ENCODE results near the gene MYO5B. TPM values are rescaled to one million over a fixed set of nuclear protein-coding genes. Genes with fewer than 3 reads are reported as not detected.

MYO5B gene
- total RNA-seq, 2 donors from 2014 or later, result 106 to 132 TPM

GRCh38 chr18:50091509-50092244, 103.3 kb downstream of the MYO5B start:
- peaks cover 5% of the 10 kb centered on the region for H3K4me1 ChIP-seq
- H3K36me3 ChIP-seq, result no peaks in the 10 kb centered on the region
- H3K4me3 ChIP-seq, result no peak overlapping the region
- TF ChIP-seq CTCF (IDR thresholded peaks at IDR 0.05), result no peak
- DNase-seq, result peak; percentile 51
- H3K27ac ChIP-seq, result peak overlapping the region; percentile 34
- H3K9ac ChIP-seq (ENCODE audit: low read depth in 2 of 2, low read length in 2 of 2), result no peak overlapping the region
- no peaks in the 10 kb centered on the region for H3K9me3 ChIP-seq
- intact Hi-C loops (cut with DNase I), result no loop called here
- no peaks in the 10 kb centered on the region for H3K27me3 ChIP-seq

- intact Hi-C loops (cut with DNase I), result no loop called here
- Histone ChIP-seq H3K4me1 (peaks cover 5% of the 10 kb centered on the region), H3K36me3 (no peaks in the 10 kb centered on the region), H3K27me3 (no peaks in the 10 kb centered on the region), H3K9ac (ENCODE audit: low read depth in 2 of 2, low read length in 2 of 2) (peak overlapping the region in 1 of 2 donors; percentile 31), H3K4me3 (no peak overlapping the region), H3K27ac (no peak overlapping the region), H3K9me3 (no peaks in the 10 kb centered on the region)
- TF ChIP-seq CTCF (IDR thresholded peaks at IDR 0.05), result no peak
- DNase-seq, result no peak
These were observed 104.3 kb downstream of the MYO5B start for GRCh38 chr18:50090370-50091312.

GRCh38 chr18:50089702-50090101, 105.2 kb downstream of the MYO5B start:
- no peak for TF ChIP-seq CTCF (IDR thresholded peaks at IDR 0.05)
- H3K36me3 ChIP-seq, result no peaks in the 10 kb centered on the region

GRCh38 chr18:50083708-50084107, 111.2 kb downstream of the MYO5B start:
- H3K4me3 ChIP-seq, result no peak overlapping the region
- DNase-seq, result no peak
- TF ChIP-seq CTCF (IDR thresholded peaks at IDR 0.05), result no peak
- no peak overlapping the region for H3K27ac ChIP-seq
- H3K27me3 ChIP-seq, result no peaks in the 10 kb centered on the region
- no peak overlapping the region for H3K9ac ChIP-seq (ENCODE audit: low read depth in 2 of 2, low read length in 2 of 2)
- no peaks in the 10 kb centered on the region for H3K4me1 ChIP-seq
- H3K36me3 ChIP-seq, result no peaks in the 10 kb centered on the region
- intact Hi-C loops (cut with DNase I), result no loop called here
- no peaks in the 10 kb centered on the region for H3K9me3 ChIP-seq

More at GRCh38 chr18:50089702-50090101, 105.2 kb downstream of the MYO5B start:
- no peaks in the 10 kb centered on the region for H3K9me3 ChIP-seq
- H3K27ac ChIP-seq, result no peak overlapping the region
- peaks cover 5% of the 10 kb centered on the region for H3K4me1 ChIP-seq
- H3K9ac ChIP-seq (ENCODE audit: low read depth in 2 of 2, low read length in 2 of 2), result no peak overlapping the region
- intact Hi-C loops (cut with DNase I), result no loop called here
- H3K4me3 ChIP-seq, result no peak overlapping the region
- H3K27me3 ChIP-seq, result no peaks in the 10 kb centered on the region
- DNase-seq, result no peak

GRCh38 chr18:50080932-50081560, 113.9 kb downstream of the MYO5B start:
- H3K27me3 ChIP-seq, result no peaks in the 10 kb centered on the region
- H3K4me3 ChIP-seq, result no peak overlapping the region
- intact Hi-C loops (cut with DNase I), result no loop called here
- H3K9me3 ChIP-seq, result no peaks in the 10 kb centered on the region
- no peak overlapping the region for H3K9ac ChIP-seq (ENCODE audit: low read depth in 2 of 2, low read length in 2 of 2)
- DNase-seq, result no peak
- peaks cover 4% of the 10 kb centered on the region for H3K4me1 ChIP-seq
- no peaks in the 10 kb centered on the region for H3K36me3 ChIP-seq
- H3K27ac ChIP-seq, result no peak overlapping the region
- TF ChIP-seq CTCF (IDR thresholded peaks at IDR 0.05), result no peak

Measured in colonic mucosa (tissue), 4 donors.